Measurements from ENCODE around the gene IGF1R.

The IGF1R gene

GRCh38 chr15:98896802-98897732 lies 248.7 kb downstream of the IGF1R start:
- no peak for DNase-seq

DNA sequence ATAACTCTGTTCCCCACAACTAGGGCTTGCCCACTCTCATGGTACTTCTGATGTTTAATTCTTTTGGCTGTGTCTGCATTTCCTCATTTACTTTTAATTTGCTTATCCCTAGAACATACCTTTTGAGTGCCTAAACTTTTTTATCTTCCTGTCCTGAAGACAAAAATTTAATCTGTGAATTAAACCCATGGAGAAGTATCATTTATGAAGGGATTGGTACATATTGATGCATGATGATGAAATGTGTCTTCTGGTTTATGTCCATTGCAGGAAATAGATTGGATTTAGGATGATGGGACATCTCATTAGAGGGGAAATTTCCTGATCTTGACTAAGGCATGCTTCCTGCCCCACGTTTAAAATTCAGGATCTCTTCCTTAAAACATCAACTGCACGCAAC lies 249.8 kb downstream of the IGF1R start:
- no peak for DNase-seq

DNA sequence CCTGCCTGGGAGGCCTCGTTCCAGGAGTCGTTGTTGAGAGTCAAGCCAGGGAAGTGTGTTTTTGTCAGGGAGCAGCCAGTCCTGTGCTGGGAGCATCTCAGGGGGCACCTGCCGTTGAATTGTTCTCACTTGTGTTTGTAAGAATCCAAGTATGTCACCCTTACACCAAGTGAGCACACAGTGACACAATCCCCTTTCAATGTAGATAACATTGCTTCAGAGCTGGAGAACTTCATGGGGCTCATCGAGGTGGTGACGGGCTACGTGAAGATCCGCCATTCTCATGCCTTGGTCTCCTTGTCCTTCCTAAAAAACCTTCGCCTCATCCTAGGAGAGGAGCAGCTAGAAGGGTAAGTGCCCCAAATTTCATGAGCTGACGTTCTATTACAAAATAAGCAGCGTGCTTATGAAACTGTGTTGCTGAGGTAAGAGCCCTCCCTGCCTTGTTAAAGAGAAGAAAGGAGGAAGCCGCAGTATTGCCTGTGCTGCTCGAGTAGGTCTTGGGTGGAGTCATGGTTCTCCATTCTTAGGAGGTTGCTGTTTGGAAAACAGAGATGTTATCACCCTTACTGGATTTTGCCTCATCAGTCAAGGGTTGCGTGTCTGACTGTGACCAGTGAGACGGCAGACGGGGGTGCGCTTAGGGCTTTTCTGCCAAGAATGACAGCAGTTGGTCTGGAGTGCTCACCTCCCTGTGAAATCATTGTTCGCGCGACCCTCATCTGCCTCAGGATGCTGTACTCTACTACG lies 251.1 kb downstream of the IGF1R start:
- no peak for DNase-seq

DNA sequence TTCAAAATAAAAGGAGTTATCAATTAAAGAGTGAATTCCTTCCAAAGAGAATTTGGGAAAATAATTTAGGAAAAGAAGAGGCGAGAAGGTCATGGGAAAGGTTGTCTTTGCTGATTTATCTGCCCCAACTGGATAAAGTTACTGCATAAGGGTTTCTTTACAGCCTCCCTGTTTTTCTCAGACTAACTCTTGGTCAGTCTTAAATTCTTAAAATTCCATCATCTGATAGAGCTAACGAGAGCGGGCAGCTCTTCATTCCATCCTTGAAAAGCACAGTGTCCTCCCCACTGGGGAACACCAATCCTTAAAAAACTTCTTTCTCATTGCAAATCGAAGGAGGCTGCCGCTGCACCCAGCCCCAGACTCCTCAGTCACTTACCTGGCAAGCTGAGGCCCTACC lies 252.0 kb downstream of the IGF1R start:
- DNase-seq = no peak

DNA sequence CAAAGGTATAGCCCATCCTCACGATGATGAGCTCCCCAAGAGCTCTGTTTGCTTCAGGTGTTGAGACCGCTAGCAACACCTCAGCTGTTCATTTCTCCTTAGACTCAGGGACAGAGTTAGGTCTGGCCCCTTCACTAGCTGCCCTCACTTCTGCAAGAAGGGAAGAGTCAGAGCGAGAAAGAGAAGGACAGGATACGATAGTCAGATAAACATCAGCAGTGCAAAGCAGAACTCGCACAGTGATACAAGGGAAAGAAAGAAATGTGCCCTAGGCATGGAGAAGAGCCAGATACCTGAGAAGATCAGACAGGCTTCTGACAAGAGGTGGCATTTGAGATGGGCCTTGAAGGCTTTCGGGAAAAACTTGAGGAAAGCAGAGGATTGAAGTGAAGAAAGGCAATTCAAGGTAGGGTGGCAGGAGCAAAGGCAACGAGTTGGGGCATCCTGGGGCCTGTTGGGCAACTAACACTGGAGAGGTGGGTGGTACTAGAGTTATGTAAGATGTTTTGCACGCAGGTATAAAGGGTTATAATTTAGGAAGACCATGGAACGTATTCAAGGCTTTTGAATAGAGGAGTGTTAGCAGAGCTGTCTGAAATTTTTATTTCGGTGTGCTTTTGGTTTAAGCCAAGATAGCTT lies 253.2 kb downstream of the IGF1R start:
- DNase-seq = no peak

GRCh38 chr15:98902931-98903330 lies 254.6 kb downstream of the IGF1R start:
- no peak for DNase-seq

- no peak for DNase-seq
These were observed 255.2 kb downstream of the IGF1R start for GRCh38 chr15:98903377-98904018.

DNA sequence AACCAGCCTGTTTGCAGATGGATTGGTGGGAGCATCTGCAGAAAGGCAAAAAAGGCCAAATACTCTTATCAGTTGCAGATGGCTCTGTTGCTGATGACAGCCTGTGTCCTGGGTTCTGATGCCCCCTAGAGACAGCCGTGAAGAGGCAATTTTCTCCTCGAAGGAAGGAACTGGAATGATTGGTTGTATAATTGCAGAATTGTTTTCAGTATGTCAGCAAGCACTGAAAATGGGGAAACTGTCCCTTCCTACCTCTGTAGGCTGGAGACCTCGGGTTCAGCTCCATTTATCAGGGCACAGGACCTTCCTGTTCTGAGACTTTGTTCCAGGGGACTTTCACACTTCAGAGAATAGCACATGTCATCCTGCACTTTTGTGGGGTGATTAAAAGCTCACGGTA lies 256.2 kb downstream of the IGF1R start:
- no peak for DNase-seq

DNA sequence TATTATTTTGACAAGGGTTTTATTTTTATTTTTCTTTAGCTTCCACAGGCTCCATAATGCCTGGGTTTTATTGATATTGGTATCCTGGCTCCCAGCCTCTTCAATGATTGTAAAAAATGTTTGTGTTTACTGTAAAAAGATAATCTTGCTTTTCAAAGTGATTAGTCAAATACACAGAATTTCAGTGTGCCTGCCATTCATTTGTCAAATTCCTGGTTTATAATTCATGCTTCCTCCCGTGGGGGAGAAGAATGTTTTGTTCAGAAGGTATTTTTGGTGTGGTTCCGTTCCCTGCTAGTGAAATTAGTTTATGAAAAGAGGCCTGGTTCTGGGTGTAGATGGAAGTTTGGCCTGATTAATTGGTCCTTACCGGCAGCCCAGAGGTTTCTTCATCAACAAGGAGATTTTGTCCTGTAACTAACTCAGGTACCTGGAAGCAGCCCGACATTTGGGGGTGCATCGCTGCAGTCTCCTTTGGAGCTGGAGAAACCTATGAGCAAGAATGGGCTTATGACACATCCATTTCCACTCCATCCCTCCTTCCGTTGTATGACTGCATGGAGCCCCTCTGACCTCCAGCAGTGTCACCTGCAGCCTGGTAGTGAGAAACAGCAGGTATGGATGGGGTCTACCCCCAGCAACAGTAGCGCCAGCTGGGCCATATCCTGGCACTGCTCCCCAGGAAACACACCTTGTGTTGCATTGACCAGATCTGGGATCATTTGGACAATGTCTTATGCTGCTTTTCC lies 257.8 kb downstream of the IGF1R start:
- DNase-seq = no peak

DNA sequence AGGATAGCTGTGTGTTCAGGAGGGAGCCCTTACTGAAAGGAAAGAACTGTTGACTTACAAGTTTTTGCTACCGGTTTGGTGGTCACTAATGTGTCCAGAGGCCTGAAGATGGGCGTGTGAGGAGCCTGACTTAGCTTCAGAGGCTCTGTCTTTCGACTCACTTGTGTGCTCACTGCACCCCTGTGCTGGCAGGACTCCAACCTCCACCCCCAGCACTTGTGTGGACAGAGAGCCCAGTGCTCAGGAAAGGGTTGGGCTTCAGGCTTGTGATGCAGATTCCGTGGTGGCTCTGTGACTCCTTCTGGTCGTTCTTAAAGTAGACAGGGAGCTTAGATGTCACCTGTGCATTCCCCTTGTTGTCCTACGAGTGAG lies 258.4 kb downstream of the IGF1R start:
- DNase-seq = no peak

DNA sequence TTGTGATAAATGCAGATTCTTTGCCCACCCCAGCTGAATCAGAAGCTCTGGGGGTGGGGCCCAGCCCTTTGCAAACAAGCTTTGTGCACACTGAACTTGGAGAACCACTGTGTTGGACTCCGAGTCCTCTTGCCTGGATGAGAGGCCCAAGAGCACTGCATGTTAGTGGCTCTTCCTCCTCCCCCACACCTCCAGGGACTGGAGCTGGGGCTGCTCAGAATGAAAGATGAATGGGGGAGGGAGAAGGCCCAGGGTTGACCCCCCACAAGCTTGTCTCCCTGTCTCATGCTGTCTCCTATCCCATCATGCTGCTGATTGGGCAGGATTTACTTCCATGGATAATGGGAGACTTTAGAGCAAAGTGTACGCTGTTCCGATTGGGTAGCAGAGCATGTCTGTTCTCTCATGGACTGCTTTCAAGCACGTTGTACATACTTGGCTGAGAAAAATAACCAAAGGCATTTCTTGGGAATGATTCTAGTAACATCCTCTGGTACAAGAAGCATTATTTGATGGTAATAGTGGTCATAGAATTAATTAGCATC lies 259.7 kb downstream of the IGF1R start:
- DNase-seq = no peak

DNA sequence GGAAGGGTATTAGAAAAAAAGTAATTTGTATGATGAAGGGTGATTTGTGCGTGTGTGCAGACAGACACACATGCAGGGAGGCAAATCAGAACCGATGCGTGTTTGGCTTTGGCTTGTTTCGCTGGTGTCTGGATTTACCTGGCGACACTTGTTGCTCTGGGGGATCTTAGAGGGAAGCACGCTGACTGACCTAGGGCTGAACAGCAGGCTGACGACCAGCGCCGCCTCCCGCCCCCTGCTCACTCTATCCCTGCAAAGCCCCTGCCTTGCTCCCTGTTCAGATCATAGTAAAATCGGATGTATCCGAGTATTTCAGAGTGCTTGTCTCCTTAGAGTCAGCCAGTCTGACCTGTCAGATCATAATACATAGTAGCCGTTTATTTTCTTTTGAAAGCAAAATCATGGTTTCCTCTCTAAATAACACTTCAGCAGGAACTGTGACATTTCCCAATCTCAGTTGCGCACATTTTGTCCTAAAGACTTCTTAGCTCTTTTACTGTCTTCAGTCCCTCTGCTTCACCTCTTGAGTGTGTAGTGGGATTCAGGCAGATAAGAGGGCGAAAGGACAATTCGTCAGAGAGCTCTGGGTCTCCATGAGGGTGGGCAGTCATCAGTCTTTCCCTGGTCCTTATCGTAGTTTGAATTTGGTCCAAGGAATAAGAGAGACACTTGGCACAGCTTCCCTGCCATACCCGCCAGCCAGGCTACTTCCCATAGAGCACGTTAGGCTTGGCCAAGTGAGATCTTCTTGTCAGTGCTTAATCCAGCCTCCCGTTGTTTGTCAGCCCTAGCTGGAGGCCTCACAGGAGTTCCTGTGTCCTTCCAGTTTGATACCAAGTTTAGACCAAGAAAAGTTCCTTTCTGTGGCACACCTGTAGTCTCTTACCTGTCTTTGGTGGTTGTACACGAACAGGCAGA lies 261.9 kb downstream of the IGF1R start:
- DNase-seq = no peak

DNA sequence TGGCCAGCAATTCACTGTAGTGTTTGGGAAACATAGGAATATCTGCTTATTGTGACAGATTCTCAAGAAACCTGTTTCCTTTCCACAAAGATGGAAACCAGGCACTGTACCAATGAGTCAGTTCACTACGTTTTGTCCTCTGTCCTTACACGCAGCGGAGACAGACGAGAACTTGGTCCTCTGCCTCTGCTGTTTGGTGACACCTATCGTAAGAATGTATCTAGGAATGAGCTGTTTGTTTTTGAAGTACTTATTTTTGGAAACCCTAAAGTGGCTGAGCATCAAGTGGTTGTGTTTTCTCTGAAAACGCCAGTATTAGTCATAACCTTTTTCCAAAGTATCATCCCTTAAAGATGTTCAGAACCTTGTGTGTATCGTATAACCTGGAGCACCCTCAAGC lies 266.3 kb downstream of the IGF1R start:
- no peak for DNase-seq

DNA sequence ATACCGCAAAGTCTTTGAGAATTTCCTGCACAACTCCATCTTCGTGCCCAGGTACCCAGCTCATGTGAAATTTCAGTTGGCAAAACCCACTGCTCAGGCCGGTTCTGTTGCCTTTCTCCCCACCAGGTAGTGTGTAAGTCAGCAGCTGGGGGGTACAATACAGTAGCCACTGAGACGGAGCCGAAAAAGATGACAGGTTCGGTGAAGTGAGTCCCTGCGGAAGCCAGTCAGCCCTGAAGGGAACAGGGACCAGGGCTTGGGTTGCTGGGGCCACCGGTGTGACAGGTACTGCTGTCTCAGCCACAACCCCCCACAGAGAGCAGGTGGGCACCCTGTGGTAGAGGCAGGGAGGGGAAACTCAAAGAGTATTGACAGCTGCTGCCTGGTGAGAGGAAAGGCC lies 268.5 kb downstream of the IGF1R start:
- DNase-seq = no peak

DNA sequence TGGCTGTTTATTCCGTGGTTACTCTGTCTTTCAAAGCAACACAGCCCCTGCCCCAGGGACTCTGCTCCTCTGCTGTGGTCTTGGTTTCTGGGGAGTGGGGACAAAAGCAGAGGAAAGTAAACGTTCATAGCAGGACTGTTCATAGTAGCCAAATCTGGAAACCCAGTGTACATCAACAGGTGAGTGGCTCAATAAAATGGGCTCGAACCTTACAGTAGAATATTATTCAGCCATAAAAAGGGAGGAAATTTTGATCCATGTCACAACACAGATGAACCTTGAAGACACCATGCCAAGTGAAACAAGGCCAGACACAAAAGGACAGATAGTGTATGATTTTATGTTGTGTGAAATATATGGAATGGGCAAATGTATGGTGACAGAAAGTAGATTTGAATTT lies 269.1 kb downstream of the IGF1R start:
- DNase-seq = no peak

- no peak for DNase-seq
These were observed 271.9 kb downstream of the IGF1R start for GRCh38 chr15:98920091-98920880.

GRCh38 chr15:98923171-98923570 lies 274.8 kb downstream of the IGF1R start:
- DNase-seq = no peak

GRCh38 chr15:98923579-98923978 lies 275.2 kb downstream of the IGF1R start:
- no peak for DNase-seq

DNA sequence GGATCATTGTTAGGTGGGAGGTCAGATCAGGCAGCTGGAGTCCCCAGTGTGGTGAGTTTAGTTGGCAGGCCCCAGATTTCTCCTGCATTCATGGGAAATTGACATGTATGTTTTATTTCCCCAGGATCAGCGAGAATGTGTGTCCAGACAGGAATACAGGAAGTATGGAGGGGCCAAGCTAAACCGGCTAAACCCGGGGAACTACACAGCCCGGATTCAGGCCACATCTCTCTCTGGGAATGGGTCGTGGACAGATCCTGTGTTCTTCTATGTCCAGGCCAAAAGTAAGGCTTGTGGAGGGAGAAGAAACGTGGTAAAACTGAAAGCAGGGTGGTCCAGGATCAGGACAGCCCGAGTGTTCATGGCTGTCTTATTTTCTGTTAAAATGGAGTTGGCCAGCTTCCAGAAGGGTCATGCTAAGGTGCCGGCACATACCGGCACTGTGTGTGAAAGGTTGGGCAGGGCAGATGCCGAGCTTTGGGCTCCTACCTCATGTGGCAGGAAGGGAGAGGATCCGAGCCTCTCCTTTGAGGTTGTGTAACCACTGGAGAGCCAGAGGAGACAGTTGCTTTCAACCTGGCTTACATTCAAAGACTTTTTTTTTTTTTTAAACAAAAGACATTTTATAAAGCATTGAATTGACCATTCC lies 276.2 kb downstream of the IGF1R start:
- no peak for DNase-seq

- DNase-seq = no peak
These were observed 277.9 kb downstream of the IGF1R start for GRCh38 chr15:98926236-98926635.
